Right cardiac atrium (tissue), 5 donors: ENCODE results near the gene CHD6. TPM values are rescaled to one million over a fixed set of nuclear protein-coding genes. Genes with fewer than 3 reads are reported as not detected.

ENCODE experiments used
- ATAC-seq, 2 donors: fragments of 200-7000 bp; cut with Tn5 transposase; one replicate each; pipeline versions ENCODE4 v1.8.0 to v1.9.1; 2020; ENCODE audit warnings: moderate library complexity in 2 of 2, mild to moderate bottlenecking in 1 of 2
- DNase-seq, 3 donors: peaks; one replicate each; pipeline ENCODE4 v3.0.0-alpha.2; 2020
- H3K27ac ChIP-seq: one replicate; pipeline ENCODE4 v1.5.1; 2013; ENCODE audit warnings: mild to moderate bottlenecking, low read length, control low read depth, moderate library complexity
- H3K27me3 ChIP-seq: one replicate; pipeline ENCODE4 v1.6.1; 2013; ENCODE audit not compliant: control insufficient read depth, insufficient read depth
- H3K4me1 ChIP-seq: one replicate; pipeline ENCODE4 v1.6.1; 2013; ENCODE audit warnings: low read length; ENCODE audit not compliant: control insufficient read depth, insufficient read depth
- H3K4me3 ChIP-seq: one replicate; pipeline ENCODE4 v1.5.1; 2013; ENCODE audit warnings: low read length, control low read depth
- H3K9me3 ChIP-seq: one replicate; pipeline ENCODE4 v1.6.1; 2013; ENCODE audit warnings: low read length; ENCODE audit not compliant: control insufficient read depth
- whole genome bisulfite sequencing: extraction: QIAGEN DNeasy Blood & Tissue Kit; methylation state at CpG from one replicate; pipeline ENCODE4 v1.1.7; 2013; 5-methylcytosine and 5-hydroxymethylcytosine counted together
- intact Hi-C, 4 donors: fragments of 100-400 bp; cut with DNase I; formaldehyde crosslinking; loops; one replicate each; pipeline versions ENCODE4 v1.11.0 to v1.14.0; 2022 to 2023
- polyA plus RNA-seq: library from polyadenylated mRNA; stranded (reverse); fragments of 200-250 nt; gene quantifications from one replicate; pipeline ENCODE4 v1.2.3, GENCODE V29; 2013
- total RNA-seq, 4 donors: library from RNA; stranded (reverse); fragmentation: NEBNext Ultra II Directional; extraction: Animal tissue kit (Norgen Biotek cat#: 25700); gene quantifications; one replicate each; pipeline ENCODE4 v1.2.1, GENCODE V29; 2021
- donor health status: healthy with polysubstance abuse.
- donor health status: DM: no; HTN: yes; CAD: no.
- donor health status: DM: no; HTN: no; CAD: no.
- donor health status: DM: no; HTN: yes; CAD: no; lungs with severe emphysema.
- donor health status: DM: yes; HTN: yes; CAD: no.

The CHD6 gene
- total and polyA plus RNA-seq, 5 donors: 9.7 to 53.9 (median 49.2) TPM

DNA sequence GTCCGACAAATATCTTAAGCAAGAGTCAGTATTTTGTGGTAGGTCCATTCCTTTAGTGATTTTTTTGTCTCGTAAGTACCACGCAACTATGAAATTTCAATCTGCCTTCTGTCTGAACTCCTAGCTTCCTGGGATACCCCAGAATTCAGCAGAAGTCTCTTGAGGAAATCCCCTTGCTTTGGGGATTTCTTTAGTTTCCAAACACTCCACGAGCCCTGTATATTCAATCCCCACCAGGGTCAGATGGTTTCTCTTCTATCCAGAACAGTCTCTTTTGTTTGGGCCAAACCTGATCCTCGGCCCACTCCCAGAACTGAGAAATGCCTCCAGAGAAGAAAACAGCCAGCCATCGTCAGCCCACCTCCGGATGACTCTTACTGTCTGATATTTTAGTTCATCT lies 113.0 kb downstream of the CHD6 start:
- DNase-seq (no peak), ATAC-seq (no peak)
- Histone ChIP-seq H3K4me3 (no peak overlapping the region), H3K9me3 (no peaks in the 10 kb centered on the region), H3K4me1 (peaks cover 4% of the 10 kb centered on the region), H3K27me3 (no peaks in the 10 kb centered on the region), H3K27ac (no peak overlapping the region)
- 97% methylated on average over 7 of the region's 7 CpGs for WGBS
- intact Hi-C loops: no loop called here

DNA sequence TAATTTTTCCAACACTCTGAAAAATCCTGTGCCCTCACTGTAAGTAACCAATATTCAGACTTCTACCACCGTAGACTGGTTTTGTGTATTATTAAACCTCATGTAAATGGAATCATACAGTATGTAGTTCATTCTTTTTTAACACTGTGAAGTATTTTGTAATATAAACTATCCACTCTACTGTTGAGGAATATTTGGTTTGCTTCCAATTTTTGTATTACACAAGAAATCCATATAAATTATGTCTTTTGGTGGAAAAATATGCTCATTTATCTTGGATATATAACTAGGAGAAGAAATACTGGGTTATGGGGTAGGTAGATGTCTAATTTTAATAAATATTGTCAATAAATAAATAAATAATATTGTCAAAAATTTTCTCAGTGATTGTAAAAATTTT lies 116.8 kb downstream of the CHD6 start:
- H3K4me3 ChIP-seq: no peak overlapping the region
- no peaks in the 10 kb centered on the region for H3K27me3 ChIP-seq
- WGBS: 45% methylated on average over 1 of the region's 1 CpG
- no peaks in the 10 kb centered on the region for H3K9me3 ChIP-seq
- ATAC-seq (no peak), DNase-seq (no peak)
- H3K27ac ChIP-seq: no peak overlapping the region
- H3K4me1 ChIP-seq: peaks cover 2% of the 10 kb centered on the region
- intact Hi-C loops: no loop called here

DNA sequence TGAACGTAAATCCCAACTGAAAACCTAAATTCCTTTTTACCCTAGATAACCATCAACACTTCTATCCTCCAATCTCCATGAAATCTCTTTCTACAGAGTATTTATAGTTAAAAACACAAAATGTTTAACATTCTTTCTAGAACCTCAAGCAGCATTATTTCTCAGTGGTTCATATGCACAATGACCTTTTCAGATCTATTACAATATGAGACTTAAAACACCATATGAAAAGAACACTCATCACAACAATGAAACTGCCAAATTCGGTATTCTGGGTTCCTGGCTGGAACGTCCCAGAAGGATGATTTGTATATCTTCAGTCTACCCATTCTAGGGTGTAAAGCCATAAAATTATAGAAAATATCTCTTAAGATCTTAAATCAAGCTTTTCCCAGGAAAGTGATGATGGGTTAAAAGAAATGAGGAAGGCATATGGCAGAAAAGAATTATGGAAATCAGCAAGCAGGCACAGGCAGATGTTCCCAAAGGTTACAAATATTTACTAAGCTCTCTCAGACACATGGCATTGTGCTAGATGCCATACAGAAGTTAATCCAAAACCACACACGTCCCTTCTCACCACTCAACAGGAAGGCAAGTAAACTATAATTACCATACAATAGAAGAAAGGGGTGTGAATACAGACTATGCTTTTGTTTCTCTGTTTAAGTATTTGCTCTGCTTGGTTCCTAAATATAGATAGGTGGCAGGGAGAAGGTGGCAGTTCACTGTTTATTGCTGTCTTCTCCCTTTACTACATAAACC lies 118.0 kb downstream of the CHD6 start:
- intact Hi-C loops: no loop called here
- Histone ChIP-seq H3K27ac (no peak overlapping the region), H3K4me3 (no peak overlapping the region), H3K4me1 (peaks cover 2% of the 10 kb centered on the region), H3K9me3 (no peaks in the 10 kb centered on the region), H3K27me3 (no peaks in the 10 kb centered on the region)
- no peak for ATAC-seq
- no peak for DNase-seq
- 74% methylated on average over 4 of the region's 4 CpGs for WGBS

DNA sequence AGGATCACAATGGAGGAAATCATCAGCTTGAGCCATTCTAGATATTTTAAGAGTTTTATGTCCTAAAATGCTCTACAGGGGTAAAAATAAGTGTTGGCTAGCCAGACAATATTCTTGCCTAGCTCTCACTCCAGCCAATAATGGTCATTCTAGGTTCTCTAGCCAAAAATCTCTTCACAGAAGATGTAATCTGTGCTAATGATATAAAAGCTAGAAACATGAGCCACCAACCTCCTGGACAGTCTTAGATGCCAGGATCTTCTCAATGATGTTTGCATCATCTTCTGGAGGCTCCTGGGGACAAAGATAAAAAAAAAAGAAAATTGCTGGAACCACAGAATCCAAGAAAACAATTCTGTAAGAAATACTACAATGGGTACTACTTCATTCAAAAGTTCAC lies 119.1 kb downstream of the CHD6 start:
- no peaks in the 10 kb centered on the region for H3K9me3 ChIP-seq
- intact Hi-C loops: no loop called here
- no peaks in the 10 kb centered on the region for H3K27me3 ChIP-seq
- no peak overlapping the region for H3K27ac ChIP-seq
- DNase-seq: no peak
- no peak overlapping the region for H3K4me3 ChIP-seq
- H3K4me1 ChIP-seq: peaks cover 2% of the 10 kb centered on the region
- ATAC-seq: no peak

DNA sequence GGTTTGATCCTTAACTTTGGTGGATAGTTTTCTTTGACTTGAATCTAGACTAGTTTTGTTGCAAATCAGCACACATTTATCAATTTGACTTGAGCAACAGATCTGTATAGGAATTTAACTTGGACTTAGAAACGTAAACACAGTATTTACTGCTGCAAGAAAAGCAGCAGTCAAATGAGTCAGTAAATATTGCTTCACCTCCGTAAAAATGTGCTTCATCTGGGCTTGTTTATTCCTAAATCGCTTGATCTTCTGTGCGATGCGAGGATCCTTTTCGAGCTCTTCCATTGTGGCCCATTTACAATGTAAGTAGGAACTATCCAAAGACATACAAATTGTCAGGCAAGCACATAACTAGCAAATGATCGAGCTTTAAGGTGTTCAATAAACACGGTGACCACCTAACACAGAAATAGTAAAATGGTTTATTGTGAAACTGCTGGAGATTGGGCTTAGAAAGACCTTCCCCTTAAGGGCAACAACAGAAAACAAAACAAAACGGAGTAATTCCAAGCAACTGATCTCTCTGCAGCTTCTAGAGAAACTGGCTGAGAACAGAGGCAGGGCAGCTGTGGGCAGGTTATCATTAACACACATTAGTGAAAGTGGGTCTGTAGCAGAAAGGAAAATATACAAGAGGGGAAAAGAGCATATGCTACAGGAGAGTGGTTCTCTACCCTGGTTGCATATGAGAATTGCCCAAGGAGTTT lies 120.8 kb downstream of the CHD6 start:
- Histone ChIP-seq H3K27ac (no peak overlapping the region), H3K9me3 (no peaks in the 10 kb centered on the region), H3K27me3 (no peaks in the 10 kb centered on the region), H3K4me1 (peaks cover 2% of the 10 kb centered on the region), H3K4me3 (no peak overlapping the region)
- intact Hi-C loops: no loop called here
- no peak for DNase-seq
- WGBS: 96% methylated on average over 9 of the region's 9 CpGs
- ATAC-seq: no peak

DNA sequence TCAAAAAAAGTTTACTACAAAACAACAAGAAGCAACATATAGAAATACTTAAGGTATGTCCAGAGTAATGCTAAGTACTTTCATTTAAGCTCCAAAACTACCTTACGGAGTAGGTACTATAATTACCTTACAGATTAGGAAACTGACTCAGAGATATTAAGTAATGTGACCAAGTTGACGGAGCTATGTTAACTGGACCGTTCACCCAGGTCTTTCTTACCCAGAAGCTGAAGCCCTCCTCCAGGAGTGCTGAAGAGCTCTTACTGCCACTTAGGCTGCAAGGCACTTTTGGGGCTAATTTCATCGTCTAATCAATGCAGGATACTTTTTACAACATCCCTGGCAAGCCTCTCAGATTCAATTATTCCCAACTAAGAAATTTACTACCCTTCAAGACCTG lies 123.7 kb downstream of the CHD6 start:
- H3K9me3 ChIP-seq: no peaks in the 10 kb centered on the region
- no peak for DNase-seq
- no peak overlapping the region for H3K27ac ChIP-seq
- peaks cover 2% of the 10 kb centered on the region for H3K4me1 ChIP-seq
- WGBS: 93% methylated on average over 4 of the region's 4 CpGs
- H3K27me3 ChIP-seq: no peaks in the 10 kb centered on the region
- ATAC-seq: no peak
- intact Hi-C loops: no loop called here
- no peak overlapping the region for H3K4me3 ChIP-seq

DNA sequence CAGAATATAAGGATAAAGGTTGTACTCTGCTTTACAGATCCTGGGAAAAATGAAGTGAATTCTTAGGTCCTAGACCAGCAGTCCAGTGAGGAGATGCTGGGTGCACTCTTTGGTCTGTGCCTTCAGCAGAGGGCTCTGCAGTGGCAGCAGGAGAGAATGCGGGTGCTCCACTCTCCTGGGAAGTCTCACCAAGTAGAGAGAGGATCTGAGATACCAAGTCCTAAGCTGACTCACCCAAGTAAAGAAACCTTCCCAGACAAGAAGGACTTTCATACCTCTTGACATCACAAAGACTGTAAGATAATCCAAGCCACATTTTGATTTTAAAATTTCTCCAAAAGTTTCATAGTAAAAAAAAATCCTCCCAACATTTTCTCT lies 134.6 kb downstream of the CHD6 start:
- ATAC-seq: no peak
- Histone ChIP-seq H3K27me3 (no peaks in the 10 kb centered on the region), H3K9me3 (no peaks in the 10 kb centered on the region), H3K27ac (no peak overlapping the region), H3K4me1 (no peaks in the 10 kb centered on the region), H3K4me3 (no peak overlapping the region)
- 91% methylated on average over 1 of the region's 1 CpG for WGBS
- intact Hi-C loops: no loop called here
- no peak for DNase-seq

DNA sequence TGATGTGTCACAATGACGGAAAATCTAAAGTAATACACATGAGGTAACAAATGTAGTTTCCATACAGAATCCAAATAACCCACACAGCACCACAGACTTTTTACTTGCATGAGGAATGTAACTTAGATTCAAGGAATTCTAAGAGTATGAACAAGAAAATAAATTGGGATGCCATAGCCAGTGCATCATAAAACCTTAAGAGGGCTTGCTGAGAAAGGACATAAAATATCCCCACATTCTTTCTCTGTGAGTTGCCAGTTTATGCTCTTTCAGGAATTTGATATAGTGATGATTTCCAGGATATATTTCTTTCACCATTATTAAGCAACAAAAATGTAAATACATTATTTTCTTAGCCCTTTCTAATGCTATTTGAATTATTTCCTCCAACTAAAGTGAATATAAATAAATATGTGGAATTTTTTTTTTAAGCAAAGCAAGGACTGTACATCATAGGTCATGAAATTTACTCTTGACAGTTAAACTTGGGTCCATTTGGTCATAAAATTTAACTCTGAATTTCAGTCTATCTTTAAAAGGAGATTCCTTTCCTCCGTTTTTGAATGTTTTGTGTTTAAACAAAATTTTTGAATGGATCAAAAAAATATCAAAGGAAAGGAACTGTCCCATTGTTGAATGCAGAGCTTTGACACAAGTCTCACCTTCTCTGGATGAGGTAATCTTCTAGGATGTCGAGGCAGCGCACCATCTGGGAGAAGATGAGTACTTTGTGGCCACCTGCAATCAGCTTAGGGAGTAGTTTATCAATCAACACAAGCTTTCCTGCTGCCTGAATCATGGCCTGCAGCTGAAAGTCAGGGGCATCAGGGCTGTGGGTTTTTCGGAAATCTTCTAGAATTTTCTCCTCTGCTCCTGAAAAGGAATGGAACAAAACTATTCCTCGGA lies 135.3 kb downstream of the CHD6 start:
- Histone ChIP-seq H3K27ac (no peak overlapping the region), H3K27me3 (no peaks in the 10 kb centered on the region), H3K4me3 (no peak overlapping the region), H3K4me1 (no peaks in the 10 kb centered on the region), H3K9me3 (no peaks in the 10 kb centered on the region)
- intact Hi-C loops: no loop called here
- ATAC-seq: no peak
- 87% methylated on average over 6 of the region's 6 CpGs for WGBS
- no peak for DNase-seq

DNA sequence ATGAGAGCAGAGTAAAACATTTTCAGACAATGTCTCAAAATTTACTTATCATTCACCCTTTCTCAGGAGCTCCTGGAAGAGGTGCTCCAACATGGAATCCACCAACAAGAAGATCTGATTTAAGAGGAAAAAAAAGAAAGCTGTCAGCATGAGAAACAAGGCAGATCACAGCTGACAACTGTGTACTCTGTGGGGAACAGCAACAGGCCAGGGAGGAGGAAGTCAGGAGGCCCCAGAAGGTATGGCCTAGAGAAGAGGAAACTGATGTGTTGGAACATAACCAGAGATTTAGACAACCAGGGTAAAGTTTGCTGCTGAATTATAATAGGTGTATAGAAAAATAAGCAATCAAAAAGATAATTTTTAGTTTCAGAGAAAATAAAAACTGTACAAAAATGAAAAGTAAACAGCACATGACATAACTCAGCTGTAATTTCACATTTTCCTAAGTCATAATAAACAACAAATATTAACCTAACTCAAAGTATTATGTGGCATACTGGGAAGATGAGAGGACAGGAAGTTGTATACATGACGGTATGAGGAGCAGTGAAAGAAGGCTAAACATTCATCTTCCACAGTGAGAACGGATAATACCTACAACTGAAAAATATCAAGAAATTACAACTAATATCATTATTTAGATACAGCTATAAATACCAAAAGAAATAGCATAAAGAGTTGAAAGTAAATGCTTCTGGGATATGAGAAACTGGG lies 138.0 kb downstream of the CHD6 start:
- WGBS: 76% methylated on average over 2 of the region's 2 CpGs
- H3K27me3 ChIP-seq: no peaks in the 10 kb centered on the region
- peaks cover 3% of the 10 kb centered on the region for H3K4me1 ChIP-seq
- no peak overlapping the region for H3K27ac ChIP-seq
- H3K4me3 ChIP-seq: no peak overlapping the region
- H3K9me3 ChIP-seq: no peaks in the 10 kb centered on the region
- intact Hi-C loops: no loop called here
- DNase-seq (no peak), ATAC-seq (no peak)

DNA sequence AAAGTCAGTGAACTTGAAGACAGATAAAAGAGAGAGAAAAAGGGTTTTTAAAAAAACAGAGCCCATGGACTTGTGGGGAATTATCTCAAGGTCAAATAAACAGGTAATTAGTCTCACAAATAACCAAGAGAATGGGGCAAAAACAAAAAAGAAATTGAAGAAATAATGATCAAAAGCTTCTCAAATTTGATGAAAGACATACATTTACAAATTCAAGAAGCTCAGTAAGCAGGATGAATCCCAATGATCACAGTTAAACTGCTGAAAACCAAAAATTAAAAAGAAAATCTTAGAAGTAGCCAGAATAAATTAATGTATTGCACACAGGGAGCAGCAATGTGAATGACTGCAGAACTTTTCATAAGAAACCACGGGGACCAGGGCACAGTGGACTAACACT lies 139.1 kb downstream of the CHD6 start:
- no peaks in the 10 kb centered on the region for H3K9me3 ChIP-seq
- no peak for DNase-seq
- peaks cover 3% of the 10 kb centered on the region for H3K4me1 ChIP-seq
- H3K27me3 ChIP-seq: no peaks in the 10 kb centered on the region
- ATAC-seq: no peak
- intact Hi-C loops: no loop called here
- no peak overlapping the region for H3K27ac ChIP-seq
- 96% methylated on average over 1 of the region's 1 CpG for WGBS
- H3K4me3 ChIP-seq: no peak overlapping the region
